Nephron progenitor cell (in vitro differentiated cells): ENCODE results near the gene S100A9.
"Not testable (repeated sequence)": the region's sequence is repeated elsewhere in the genome, so short reads cannot be mapped to it uniquely, and the experiment has no call there.

Experiments used
- DNase-seq: peaks from one replicate; pipeline ENCODE4 v3.0.0; 2021
- H3K27ac Mint-ChIP-seq: 2 replicates; pipeline ENCODE4 v1.8.0; 2021; ENCODE audit warnings: mild to moderate bottlenecking, moderate library complexity, mixed read lengths
- H3K27me3 Mint-ChIP-seq: 2 replicates; pipeline ENCODE4 v1.8.0; 2021; ENCODE audit warnings: mild to moderate bottlenecking, low read depth, mixed read lengths; ENCODE audit not compliant: poor library complexity
- H3K36me3 Mint-ChIP-seq: 2 replicates; pipeline ENCODE4 v1.8.0; 2021; ENCODE audit warnings: low read depth, mixed read lengths
- H3K4me1 Mint-ChIP-seq: 2 replicates; pipeline ENCODE4 v1.8.0; 2021; ENCODE audit warnings: mixed read lengths
- H3K4me3 Mint-ChIP-seq: 2 replicates; pipeline ENCODE4 v1.8.0; 2021; ENCODE audit warnings: mild to moderate bottlenecking, moderate library complexity, mixed read lengths
- H3K9me3 Mint-ChIP-seq: 2 replicates; pipeline ENCODE4 v1.8.0; 2021; ENCODE audit warnings: mild to moderate bottlenecking, moderate library complexity, mixed read lengths
- TF ChIP-seq, protein P1 (sequence below): fragments of 200-600 bp; sonication (generic); IDR thresholded peaks from 2 replicates; pipeline ENCODE4 v1.5.0; 2021; ENCODE audit warnings: antibody characterized with exemption

S100A9 gene

DNA sequence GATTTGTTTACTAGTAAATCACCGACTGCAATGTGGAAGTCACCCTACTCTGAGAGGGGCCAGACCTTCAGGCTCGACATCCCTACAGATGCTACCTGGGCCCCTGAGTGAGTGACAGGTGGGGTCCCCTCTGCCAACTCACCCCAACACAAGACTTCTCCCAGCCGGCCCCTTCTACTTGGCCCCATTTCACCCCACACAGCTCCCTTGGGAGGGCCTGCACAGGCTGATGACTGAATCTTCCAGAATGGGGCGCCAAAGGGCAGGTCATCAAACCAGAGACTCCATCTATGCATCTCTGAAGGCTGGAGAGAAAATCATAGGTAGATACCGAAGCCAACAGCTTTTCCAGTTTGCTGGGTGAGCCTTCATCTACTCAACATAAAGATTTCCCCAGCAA, 42.6 kb downstream of the S100A9 start:
- Mint-ChIP-seq H3K27me3 (peaks cover 13% of the 10 kb centered on the region), H3K4me3 (no peak overlapping the region), H3K27ac (no peak overlapping the region), H3K36me3 (no peaks in the 10 kb centered on the region), H3K4me1 (no peaks in the 10 kb centered on the region), H3K9me3 (peaks cover 15% of the 10 kb centered on the region)
- no peak for DNase-seq
- TF ChIP-seq, protein P1, sequence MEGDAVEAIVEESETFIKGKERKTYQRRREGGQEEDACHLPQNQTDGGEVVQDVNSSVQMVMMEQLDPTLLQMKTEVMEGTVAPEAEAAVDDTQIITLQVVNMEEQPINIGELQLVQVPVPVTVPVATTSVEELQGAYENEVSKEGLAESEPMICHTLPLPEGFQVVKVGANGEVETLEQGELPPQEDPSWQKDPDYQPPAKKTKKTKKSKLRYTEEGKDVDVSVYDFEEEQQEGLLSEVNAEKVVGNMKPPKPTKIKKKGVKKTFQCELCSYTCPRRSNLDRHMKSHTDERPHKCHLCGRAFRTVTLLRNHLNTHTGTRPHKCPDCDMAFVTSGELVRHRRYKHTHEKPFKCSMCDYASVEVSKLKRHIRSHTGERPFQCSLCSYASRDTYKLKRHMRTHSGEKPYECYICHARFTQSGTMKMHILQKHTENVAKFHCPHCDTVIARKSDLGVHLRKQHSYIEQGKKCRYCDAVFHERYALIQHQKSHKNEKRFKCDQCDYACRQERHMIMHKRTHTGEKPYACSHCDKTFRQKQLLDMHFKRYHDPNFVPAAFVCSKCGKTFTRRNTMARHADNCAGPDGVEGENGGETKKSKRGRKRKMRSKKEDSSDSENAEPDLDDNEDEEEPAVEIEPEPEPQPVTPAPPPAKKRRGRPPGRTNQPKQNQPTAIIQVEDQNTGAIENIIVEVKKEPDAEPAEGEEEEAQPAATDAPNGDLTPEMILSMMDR: no peak

DNA sequence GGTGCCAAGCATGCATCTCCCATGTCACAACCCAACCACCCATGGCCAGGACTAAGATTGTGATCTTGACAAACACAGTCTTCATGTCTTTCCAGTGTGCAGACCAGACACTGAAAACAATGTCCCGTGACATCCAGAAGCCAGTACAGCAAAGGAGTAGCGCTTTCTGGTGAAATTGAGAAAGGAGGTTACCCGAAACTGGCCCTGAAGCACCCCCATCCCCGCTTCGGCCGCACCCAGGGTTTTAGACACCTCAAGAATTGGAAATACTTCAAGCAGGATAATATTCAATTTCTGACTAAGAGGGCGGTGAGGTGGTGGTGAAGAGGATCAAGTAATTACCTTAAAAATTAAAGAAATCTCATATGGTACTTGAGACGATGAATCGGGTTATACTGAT, 43.8 kb downstream of the S100A9 start:
- TF ChIP-seq, protein P1: no peak
- no peak for DNase-seq
- peaks cover 13% of the 10 kb centered on the region for H3K27me3 Mint-ChIP-seq
- no peaks in the 10 kb centered on the region for H3K36me3 Mint-ChIP-seq
- H3K4me3 Mint-ChIP-seq: no peak overlapping the region
- peaks cover 20% of the 10 kb centered on the region for H3K9me3 Mint-ChIP-seq
- no peak overlapping the region for H3K27ac Mint-ChIP-seq
- H3K4me1 Mint-ChIP-seq: no peaks in the 10 kb centered on the region

DNA sequence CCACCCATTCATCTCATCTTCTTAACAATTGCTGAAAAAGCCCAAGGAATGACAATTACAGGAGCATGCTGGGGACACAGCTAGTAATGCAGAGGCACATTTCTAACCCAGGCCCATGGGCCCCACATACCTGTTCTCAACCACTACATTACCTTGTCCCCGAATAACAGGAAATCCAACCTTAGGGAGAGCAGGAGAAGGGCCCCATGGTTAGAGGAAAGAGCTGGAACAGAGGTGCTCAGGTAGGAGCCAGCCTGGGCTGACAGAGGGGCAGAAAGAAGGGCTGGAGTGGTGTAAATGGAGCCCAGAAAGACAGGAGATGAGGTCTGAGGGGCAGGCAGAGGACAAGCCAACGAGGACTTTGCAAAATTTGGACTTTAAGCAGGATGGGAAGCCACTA, 44.6 kb downstream of the S100A9 start:
- Mint-ChIP-seq H3K9me3 (peaks cover 27% of the 10 kb centered on the region), H3K36me3 (no peaks in the 10 kb centered on the region), H3K27ac (no peak overlapping the region), H3K4me3 (no peak overlapping the region), H3K27me3 (peaks cover 13% of the 10 kb centered on the region), H3K4me1 (no peaks in the 10 kb centered on the region)
- TF ChIP-seq, protein P1: no peak
- no peak for DNase-seq

DNA sequence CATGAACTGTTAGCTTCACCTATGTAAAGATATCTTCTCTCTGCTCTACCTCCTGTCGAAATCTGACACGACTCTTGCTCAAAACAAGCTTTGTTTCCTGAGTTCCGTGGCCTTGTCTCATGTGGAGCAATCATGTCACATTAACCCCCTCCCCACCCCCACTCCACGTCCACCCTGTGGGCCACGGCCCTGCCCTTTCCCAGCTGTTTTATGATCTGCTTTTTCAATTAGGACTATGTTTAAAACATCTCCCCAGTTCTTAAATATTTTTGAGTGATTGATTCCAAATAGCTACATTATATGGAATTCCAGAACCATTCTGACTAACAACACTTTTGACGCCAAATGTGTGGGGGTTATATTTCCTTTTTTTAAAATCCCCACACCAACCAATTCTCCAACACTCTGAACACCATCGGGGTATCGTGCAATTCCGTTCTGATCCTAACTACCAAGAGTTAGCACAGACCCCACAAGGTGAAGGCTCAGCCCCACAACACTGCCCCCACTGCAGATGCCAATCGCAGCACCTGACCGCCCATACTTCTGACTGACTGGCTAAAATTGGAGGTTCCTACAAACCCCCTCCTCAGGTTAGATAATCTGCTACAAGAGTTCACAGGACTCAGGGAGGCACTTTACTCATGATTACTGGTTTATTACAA, 45.9 kb downstream of the S100A9 start:
- Mint-ChIP-seq H3K4me1 (no peaks in the 10 kb centered on the region), H3K9me3 (peaks cover 27% of the 10 kb centered on the region), H3K27me3 (peaks cover 11% of the 10 kb centered on the region), H3K27ac (no peak overlapping the region), H3K36me3 (no peaks in the 10 kb centered on the region), H3K4me3 (no peak overlapping the region)
- TF ChIP-seq, protein P1: no peak
- DNase-seq: no peak

DNA sequence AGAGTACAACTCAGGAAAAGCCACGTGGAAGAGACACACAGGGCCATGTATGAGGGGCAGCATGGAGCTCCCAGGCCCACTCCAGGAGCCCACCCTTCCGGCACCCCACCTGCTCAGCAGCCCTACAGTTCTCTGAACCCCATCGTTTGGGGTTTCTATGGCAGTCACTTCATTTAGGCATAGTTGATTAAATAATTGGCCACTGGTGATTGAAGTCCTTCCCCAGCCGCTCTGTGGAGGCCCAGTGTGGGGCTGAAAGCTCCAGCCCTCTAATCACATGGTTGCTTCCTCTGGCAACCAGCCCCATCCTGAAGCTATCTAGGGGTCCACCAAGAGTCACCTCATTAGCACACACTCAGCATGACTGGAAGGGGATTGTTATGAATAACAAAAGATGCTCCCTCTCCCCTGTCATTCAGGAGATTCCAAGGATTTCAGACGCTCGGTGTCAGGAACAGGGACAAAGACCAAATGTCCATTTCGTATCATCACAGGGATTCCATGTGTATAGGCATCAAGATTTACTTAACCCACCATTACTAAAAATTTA, 46.5 kb downstream of the S100A9 start:
- H3K4me1 Mint-ChIP-seq: no peaks in the 10 kb centered on the region
- no peak overlapping the region for H3K27ac Mint-ChIP-seq
- DNase-seq: no peak
- H3K4me3 Mint-ChIP-seq: no peak overlapping the region
- H3K27me3 Mint-ChIP-seq: peaks cover 10% of the 10 kb centered on the region
- TF ChIP-seq, protein P1: no peak
- H3K9me3 Mint-ChIP-seq: peaks cover 27% of the 10 kb centered on the region
- H3K36me3 Mint-ChIP-seq: no peaks in the 10 kb centered on the region

DNA sequence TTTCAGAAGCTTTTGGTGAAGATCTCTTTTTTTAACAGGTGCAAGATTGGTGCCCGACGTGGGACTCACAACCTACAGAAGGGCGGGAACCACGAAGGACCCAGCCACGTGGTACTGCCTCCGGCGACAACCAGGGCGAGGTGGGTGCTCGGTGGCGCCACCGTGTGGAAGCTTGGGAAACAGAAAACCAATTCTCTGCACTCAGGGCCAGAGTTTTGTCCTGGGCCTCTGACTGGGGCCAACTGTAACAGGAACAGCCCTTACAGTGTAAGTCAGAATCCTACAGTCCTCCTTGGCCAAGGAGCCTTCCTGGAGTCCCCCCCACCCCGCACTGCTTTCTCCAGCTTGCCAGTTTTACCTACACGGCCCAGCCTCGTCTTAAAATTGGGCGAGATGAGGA, 47.1 kb downstream of the S100A9 start:
- H3K4me1 Mint-ChIP-seq: no peaks in the 10 kb centered on the region
- peaks cover 14% of the 10 kb centered on the region for H3K27me3 Mint-ChIP-seq
- no peak overlapping the region for H3K27ac Mint-ChIP-seq
- H3K4me3 Mint-ChIP-seq: no peak overlapping the region
- peak; percentile 28 for DNase-seq
- TF ChIP-seq, protein P1: peak; percentile 11
- no peaks in the 10 kb centered on the region for H3K36me3 Mint-ChIP-seq
- peaks cover 27% of the 10 kb centered on the region for H3K9me3 Mint-ChIP-seq

DNA sequence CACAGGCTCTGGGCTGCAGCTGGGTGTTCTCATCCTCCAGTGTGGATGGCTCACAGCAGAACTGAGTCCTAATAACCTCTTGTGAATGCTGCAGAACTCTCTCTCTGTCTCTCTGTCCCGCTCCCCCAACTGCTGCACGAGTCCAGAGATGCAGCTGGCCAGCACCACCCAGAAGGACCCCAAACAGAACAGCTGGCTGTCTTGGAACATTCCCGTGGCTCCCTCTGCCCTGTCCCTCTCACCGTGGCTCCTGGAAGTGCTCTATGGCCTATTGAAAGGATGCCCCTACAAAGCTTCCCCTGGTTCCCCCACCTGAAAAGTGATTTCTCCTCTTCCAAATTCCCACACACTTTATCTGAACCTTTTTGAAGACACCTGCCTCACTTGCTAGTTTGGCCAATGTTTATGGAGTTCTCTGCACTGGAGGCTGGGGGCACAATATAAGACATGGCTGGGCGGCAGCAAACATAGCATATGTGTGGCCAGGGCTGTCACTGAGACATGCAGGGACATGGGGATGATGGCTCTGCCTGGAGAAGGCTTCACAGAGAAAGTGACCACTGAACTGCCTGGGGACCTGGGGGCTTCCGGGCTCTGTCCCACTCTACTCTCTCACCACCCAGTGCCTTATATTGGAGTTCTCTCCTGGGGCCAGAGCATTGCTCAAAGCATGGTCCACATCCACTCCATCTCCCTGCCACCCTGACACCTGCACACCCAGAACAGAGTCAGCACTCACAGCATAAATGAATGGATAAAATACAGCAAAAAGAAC, 48.4 kb downstream of the S100A9 start:
- DNase-seq, H3K36me3 Mint-ChIP-seq, H3K4me1 Mint-ChIP-seq, H3K27ac Mint-ChIP-seq, H3K4me3 Mint-ChIP-seq: not testable (repeated sequence)
- peaks cover 31% of the 10 kb centered on the region for H3K9me3 Mint-ChIP-seq
- peaks cover 17% of the 10 kb centered on the region for H3K27me3 Mint-ChIP-seq

DNA sequence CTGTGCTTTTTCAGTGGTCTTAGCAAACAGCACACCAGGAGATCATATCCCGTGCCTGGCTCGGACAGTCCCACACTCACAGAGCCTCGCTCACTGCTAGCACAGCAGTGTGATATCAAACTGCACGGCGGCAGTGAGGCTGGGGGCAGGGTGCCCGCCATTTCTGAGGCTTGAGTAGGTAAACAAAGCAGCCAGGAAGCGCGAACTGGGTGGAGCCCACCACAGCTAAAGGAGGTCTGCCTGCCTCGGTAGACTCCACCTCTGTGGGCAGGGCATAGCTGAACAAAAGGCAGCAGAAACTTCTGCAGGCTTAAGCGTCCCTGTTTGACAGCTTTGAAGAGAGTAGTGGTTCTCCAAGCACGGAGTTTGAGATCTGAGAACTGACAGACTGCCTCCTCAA, 49.6 kb downstream of the S100A9 start:
- H3K27me3 Mint-ChIP-seq: peaks cover 23% of the 10 kb centered on the region
- not testable (repeated sequence) for H3K27ac Mint-ChIP-seq, H3K36me3 Mint-ChIP-seq, DNase-seq, H3K4me3 Mint-ChIP-seq, H3K4me1 Mint-ChIP-seq
- H3K9me3 Mint-ChIP-seq: peaks cover 35% of the 10 kb centered on the region
